Large intestine (tissue), 3 donors: ENCODE measurements around the gene TBX6. TPM values are rescaled to one million over a fixed set of nuclear protein-coding genes. Genes with fewer than 3 reads are reported as not detected.

Experiments
- DNase-seq, 2 donors: peaks; one replicate each; pipeline versions ENCODE4 v3.0.0 to v3.0.0-alpha.2; 2013
- H3K27ac ChIP-seq: one replicate; pipeline ENCODE4 v1.5.1; 2013; ENCODE audit warnings: low read length
- H3K27me3 ChIP-seq: 2 replicates; pipeline ENCODE4 v1.6.1; 2013; ENCODE audit warnings: low read length; ENCODE audit not compliant: control insufficient read depth, insufficient read depth
- H3K36me3 ChIP-seq: 2 replicates; pipeline ENCODE4 v1.6.1; 2013; ENCODE audit warnings: low read length; ENCODE audit not compliant: control insufficient read depth, insufficient read depth
- H3K4me1 ChIP-seq: one replicate; pipeline ENCODE4 v1.6.1; 2013; ENCODE audit warnings: low read length; ENCODE audit not compliant: control insufficient read depth, insufficient read depth
- H3K4me3 ChIP-seq: one replicate; pipeline ENCODE4 v1.5.1; 2013; ENCODE audit warnings: low read length
- H3K9me3 ChIP-seq: one replicate; pipeline ENCODE4 v1.6.1; 2013; ENCODE audit warnings: mild to moderate bottlenecking, low read depth, low read length, moderate library complexity; ENCODE audit not compliant: control insufficient read depth
- WGBS: methylation state at CpG from one replicate; pipeline ENCODE4 v1.1.5; 2013; ENCODE audit warnings: low lambda C conversion rate; ENCODE audit not compliant: insufficient coverage; 5-methylcytosine and 5-hydroxymethylcytosine counted together
- polyA plus RNA-seq: library from polyadenylated mRNA; unstranded; fragments of 120-200 nt; gene quantifications from one replicate; pipeline ENCODE4 v1.2.1, GENCODE V29; 2013

Gene TBX6
- polyA plus RNA-seq, 1 donor, result 1.4 TPM

- peaks cover 32% of the 10 kb centered on the region for H3K36me3 ChIP-seq
- H3K9me3 ChIP-seq, result peaks cover 2% of the 10 kb centered on the region
- peaks cover 21% of the 10 kb centered on the region for H3K4me1 ChIP-seq
- WGBS, result no CpG with 5 or more reads among the region's 99 CpGs
- H3K27me3 ChIP-seq, result no peaks in the 10 kb centered on the region
- peak within 1 kb of the TSS; percentile 100 for H3K4me3 ChIP-seq
- peak within 1 kb of the TSS; percentile 100 for H3K27ac ChIP-seq
- peak; percentile 98 to 99 for DNase-seq
These were observed 26.4 kb downstream of the TBX6 start, which contains the start of gene ALDOA for GRCh38 chr16:30065102-30065942. Gene ALDOA, plus strand, starts transcription at chr16:30065760. Its CDS starts 1,138 bp downstream, at chr16:30066898.

DNA sequence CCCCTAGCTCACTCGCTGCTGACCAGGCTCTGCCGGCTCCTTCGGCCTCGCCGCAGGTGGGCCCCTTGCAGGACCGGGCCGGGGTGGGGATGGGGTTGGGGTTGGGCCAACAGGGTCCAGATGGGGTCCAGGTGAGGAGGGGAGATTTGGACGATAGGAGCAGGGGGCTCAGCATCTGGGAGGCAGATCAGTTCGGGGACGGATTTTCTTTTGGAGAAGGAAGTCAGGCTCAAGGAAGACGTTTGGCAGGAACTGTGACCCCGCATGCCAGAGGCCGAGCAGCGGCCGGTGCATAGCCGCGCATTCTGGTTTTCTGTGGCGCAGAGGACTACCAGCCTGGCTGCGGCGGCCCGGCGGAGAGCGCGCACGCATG is 27.0 kb downstream of the TBX6 start:
- Histone ChIP-seq H3K9me3 (peaks cover 2% of the 10 kb centered on the region), H3K27me3 (no peaks in the 10 kb centered on the region), H3K36me3 (peaks cover 25% of the 10 kb centered on the region), H3K27ac (peak overlapping the region; percentile 100), H3K4me1 (peaks cover 21% of the 10 kb centered on the region), H3K4me3 (peak overlapping the region; percentile 100)
- no CpG with 5 or more reads among the region's 25 CpGs for WGBS
- no peak for DNase-seq

DNA sequence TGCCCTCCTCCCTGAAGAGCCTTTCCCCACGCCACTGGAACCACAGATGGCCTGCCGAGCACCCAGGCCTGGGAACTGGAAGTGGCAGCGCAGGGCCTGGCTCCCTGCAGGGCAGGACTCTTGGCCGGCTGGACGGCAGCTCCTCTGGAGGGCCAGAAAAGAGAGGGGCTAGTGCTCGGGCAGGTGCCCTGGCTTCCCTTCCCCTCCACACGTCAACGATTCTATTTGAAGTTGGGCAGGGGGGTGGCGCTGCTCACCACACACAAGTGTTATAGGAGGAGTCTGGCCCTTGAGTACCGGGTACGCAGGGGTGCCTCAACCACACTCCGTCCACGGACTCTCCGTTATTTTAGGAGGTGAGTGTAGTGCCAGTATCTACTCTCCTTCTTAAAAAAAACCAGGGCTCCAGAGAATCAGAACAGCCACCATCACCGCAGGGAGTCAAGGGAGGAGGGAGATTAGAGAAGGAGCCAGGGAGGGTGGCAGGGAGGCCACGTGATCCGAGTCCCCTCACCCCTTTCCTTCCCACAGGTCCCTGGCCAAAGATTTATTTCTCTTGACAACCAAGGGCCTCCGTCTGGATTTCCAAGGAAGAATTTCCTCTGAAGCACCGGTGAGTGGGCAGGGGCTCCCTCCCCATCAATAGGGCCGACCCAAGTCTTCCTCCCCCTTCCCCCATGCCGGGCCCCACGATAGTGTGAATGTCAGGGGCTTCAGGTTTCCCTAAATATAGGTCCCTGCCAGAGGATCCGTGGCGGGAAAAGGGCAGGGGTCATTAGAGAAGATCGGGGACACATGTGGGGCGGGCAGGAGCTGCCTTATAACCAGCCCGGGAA is 27.6 kb downstream of the TBX6 start:
- no CpG with 5 or more reads among the region's 27 CpGs for WGBS
- DNase-seq, result peak in 1 of 2 donors; percentile 72
- Histone ChIP-seq H3K27ac (peak overlapping the region; percentile 100), H3K4me3 (peak overlapping the region; percentile 100), H3K36me3 (peaks cover 19% of the 10 kb centered on the region), H3K27me3 (no peaks in the 10 kb centered on the region), H3K4me1 (peaks cover 21% of the 10 kb centered on the region), H3K9me3 (no peaks in the 10 kb centered on the region)

- no peak overlapping the region for H3K4me3 ChIP-seq
- DNase-seq, result no peak
- H3K9me3 ChIP-seq, result no peaks in the 10 kb centered on the region
- no peaks in the 10 kb centered on the region for H3K27me3 ChIP-seq
- no CpG with 5 or more reads among the region's 12 CpGs for WGBS
- peaks cover 12% of the 10 kb centered on the region for H3K36me3 ChIP-seq
- peak overlapping the region; percentile 100 for H3K27ac ChIP-seq
- peaks cover 21% of the 10 kb centered on the region for H3K4me1 ChIP-seq
These were observed 28.3 kb downstream of the TBX6 start for GRCh38 chr16:30063278-30063892.

DNA sequence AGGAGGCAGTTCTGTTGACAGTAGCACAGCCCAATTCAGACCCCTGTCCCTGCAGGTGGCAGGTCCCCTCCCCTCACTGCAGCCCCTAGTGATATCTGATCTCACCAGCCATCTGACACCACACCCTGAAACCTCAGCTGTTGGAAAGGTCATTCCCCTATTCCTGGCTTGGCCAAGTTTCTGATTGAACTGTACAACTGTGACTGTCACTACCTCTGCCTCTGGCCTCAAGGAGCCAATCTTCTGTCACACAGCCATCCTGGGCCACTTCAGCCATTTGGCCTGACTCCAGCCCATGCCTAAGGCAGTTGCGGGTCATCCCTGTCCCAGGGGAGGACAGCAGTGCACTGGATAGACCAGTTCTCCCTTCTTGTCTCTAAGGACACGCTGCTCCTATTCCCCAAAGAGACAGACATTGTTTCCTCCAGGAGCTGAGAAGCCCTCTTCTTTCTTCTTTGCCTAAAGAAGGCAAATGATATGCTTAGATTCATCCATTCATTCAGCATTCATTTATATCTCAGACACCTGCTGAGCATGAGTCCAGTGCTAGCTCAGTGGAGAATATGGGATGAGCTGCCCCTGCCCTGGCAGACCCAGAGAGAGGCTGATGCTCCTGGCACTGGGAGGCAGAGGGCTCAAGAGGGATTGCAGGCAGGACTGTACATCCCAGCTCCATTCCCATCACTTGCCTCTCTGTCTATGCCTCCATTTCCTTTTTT is 30.7 kb downstream of the TBX6 start:
- peaks cover 11% of the 10 kb centered on the region for H3K4me1 ChIP-seq
- H3K36me3 ChIP-seq, result no peaks in the 10 kb centered on the region
- no peak overlapping the region for H3K4me3 ChIP-seq
- WGBS, result no CpG with 5 or more reads among the region's 2 CpGs
- no peaks in the 10 kb centered on the region for H3K27me3 ChIP-seq
- H3K27ac ChIP-seq, result no peak overlapping the region
- DNase-seq, result no peak
- no peaks in the 10 kb centered on the region for H3K9me3 ChIP-seq

GRCh38 chr16:30060346-30060745 is 31.4 kb downstream of the TBX6 start:
- no peak for DNase-seq
- no peaks in the 10 kb centered on the region for H3K27me3 ChIP-seq
- no peak overlapping the region for H3K4me3 ChIP-seq
- no peaks in the 10 kb centered on the region for H3K36me3 ChIP-seq
- H3K9me3 ChIP-seq, result no peaks in the 10 kb centered on the region
- H3K27ac ChIP-seq, result no peak overlapping the region
- 83% methylated on average over 1 of the region's 4 CpGs for WGBS
- peaks cover 11% of the 10 kb centered on the region for H3K4me1 ChIP-seq

DNA sequence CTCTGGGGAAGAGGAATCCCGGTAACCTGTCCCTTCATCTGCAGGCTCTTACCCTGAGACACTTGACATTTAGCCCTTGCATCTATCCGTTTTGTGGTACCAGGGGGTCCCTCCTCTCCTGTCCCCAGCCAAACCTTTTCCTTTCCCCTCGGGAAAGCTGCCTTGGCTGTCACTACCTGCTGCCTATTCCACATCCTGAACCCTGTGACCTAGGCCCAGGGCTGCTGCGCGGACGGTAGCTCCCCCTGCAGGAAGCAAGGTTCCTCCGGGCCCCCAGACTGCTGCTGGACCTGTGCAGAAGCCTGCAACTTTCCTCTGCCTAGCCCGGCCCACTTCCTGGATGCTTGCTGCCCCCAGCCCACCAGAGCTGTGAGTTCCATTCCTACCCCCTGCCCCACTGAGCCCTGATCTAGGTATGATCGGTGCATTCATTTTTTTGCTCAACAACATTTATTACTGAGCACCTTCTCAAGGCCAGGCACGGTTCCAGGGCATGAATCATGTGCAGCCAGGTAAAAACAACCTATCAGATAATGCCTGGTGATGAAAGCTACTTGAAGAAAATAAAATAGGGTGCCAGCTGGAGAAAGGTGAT is 36.7 kb downstream of the TBX6 start:
- WGBS, result no CpG with 5 or more reads among the region's 10 CpGs
- no peak for DNase-seq
- Histone ChIP-seq H3K27ac (no peak overlapping the region), H3K9me3 (no peaks in the 10 kb centered on the region), H3K27me3 (no peaks in the 10 kb centered on the region), H3K4me1 (peaks cover 9% of the 10 kb centered on the region), H3K36me3 (no peaks in the 10 kb centered on the region), H3K4me3 (no peak overlapping the region)

GRCh38 chr16:30054451-30054850 is 37.3 kb downstream of the TBX6 start:
- Histone ChIP-seq H3K36me3 (no peaks in the 10 kb centered on the region), H3K9me3 (no peaks in the 10 kb centered on the region), H3K4me1 (peaks cover 9% of the 10 kb centered on the region), H3K4me3 (no peak overlapping the region), H3K27ac (no peak overlapping the region), H3K27me3 (no peaks in the 10 kb centered on the region)
- WGBS, result 100% methylated on average over 1 of the region's 8 CpGs
- no peak for DNase-seq

DNA sequence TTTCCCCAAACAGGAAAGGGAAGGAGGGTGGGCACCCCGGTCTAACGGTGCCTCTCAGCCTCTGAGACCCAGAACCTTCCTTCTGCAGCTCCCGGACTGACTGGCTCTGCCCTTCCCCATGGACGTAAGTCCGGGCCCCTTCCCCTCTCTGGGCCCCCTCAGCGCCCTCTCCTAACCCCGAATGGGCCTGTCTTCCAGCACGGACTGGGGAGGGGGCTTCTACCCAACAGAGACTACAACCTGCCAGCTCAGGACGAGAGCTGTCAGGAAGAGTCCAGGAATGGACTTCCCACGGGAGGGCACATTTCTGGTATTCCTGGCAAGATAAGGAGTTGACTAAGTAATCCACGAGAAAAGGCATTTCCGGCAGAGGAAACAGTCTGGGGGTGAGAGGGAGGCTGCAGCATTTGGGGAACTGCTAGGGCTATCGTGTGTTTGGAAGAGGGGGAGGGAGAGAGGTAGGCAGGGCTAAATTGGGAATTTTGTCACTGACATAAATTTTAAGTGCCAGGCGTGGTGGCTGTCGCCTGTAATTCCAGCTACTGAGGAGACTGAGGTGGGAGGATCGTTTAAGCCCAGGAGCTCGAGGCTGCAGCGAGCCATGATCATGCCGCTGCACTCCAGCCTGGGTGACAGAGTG is 38.2 kb downstream of the TBX6 start:
- H3K9me3 ChIP-seq, result no peaks in the 10 kb centered on the region
- peak overlapping the region; percentile 79 for H3K4me3 ChIP-seq
- H3K36me3 ChIP-seq, result no peaks in the 10 kb centered on the region
- WGBS, result no CpG with 5 or more reads among the region's 19 CpGs
- peaks cover 9% of the 10 kb centered on the region for H3K4me1 ChIP-seq
- no peak for DNase-seq
- no peak overlapping the region for H3K27ac ChIP-seq
- no peaks in the 10 kb centered on the region for H3K27me3 ChIP-seq
